ENCODE data around the gene MORC4.

MORC4 gene

GRCh38 chrX:106952538-106952937 is 47.5 kb downstream of the MORC4 start:
- no peak for DNase-seq (ENCODE audit: low read depth)

- DNase-seq (ENCODE audit: low read depth) = no peak
Observed at GRCh38 chrX:106952089-106952488, 47.9 kb downstream of the MORC4 start.

- DNase-seq (ENCODE audit: low read depth) = no peak
Observed at GRCh38 chrX:106951230-106951629, 48.8 kb downstream of the MORC4 start.

GRCh38 chrX:106950381-106950780 is 49.6 kb downstream of the MORC4 start:
- no peak for DNase-seq (ENCODE audit: low read depth)

GRCh38 chrX:106949366-106949765 is 50.6 kb downstream of the MORC4 start:
- no peak for DNase-seq (ENCODE audit: low read depth)

- no peak for DNase-seq (ENCODE audit: low read depth)
Observed at GRCh38 chrX:106948641-106949040, 51.4 kb downstream of the MORC4 start.

- no peak for DNase-seq (ENCODE audit: low read depth)
Observed at GRCh38 chrX:106946464-106946863, 53.5 kb downstream of the MORC4 start.

GRCh38 chrX:106940068-106940467 is 59.9 kb downstream of the MORC4 start:
- no peak for DNase-seq (ENCODE audit: low read depth)

- DNase-seq (ENCODE audit: low read depth) = no peak
Observed at GRCh38 chrX:106939566-106939965, 60.4 kb downstream of the MORC4 start.

- no peak for DNase-seq (ENCODE audit: low read depth)
Observed at GRCh38 chrX:106936246-106936645, 63.8 kb downstream of the MORC4 start.

GRCh38 chrX:106935175-106935574 is 64.8 kb downstream of the MORC4 start:
- DNase-seq (ENCODE audit: low read depth) = no peak

- no peak for DNase-seq (ENCODE audit: low read depth)
Observed at GRCh38 chrX:106933538-106933961, 66.5 kb downstream of the MORC4 start.

GRCh38 chrX:106932960-106933537 is 67.0 kb downstream of the MORC4 start:
- DNase-seq (ENCODE audit: low read depth) = no peak

GRCh38 chrX:106932492-106932923 is 67.5 kb downstream of the MORC4 start:
- DNase-seq (ENCODE audit: low read depth) = no peak

- DNase-seq (ENCODE audit: low read depth) = no peak
Observed at GRCh38 chrX:106931831-106932491, 68.1 kb downstream of the MORC4 start.

- DNase-seq (ENCODE audit: low read depth) = no peak
Observed at GRCh38 chrX:106928227-106928626, 71.8 kb downstream of the MORC4 start.

GRCh38 chrX:106927700-106928099 is 72.3 kb downstream of the MORC4 start:
- DNase-seq (ENCODE audit: low read depth) = no peak

GRCh38 chrX:106927023-106927422 is 73.0 kb downstream of the MORC4 start:
- DNase-seq (ENCODE audit: low read depth) = no peak

GRCh38 chrX:106921637-106922036 is 78.4 kb downstream of the MORC4 start:
- DNase-seq (ENCODE audit: low read depth) = no peak

GRCh38 chrX:106919932-106920452 is 80.0 kb downstream of the MORC4 start, which contains the start of gene CLDN2:
Gene CLDN2 (plus strand): TSS chrX:106920402. CDS start chrX:106928229, 7,827 bp downstream.
- no peak for DNase-seq (ENCODE audit: low read depth)

GRCh38 chrX:106917830-106918500 is 82.0 kb downstream of the MORC4 start:
- DNase-seq (ENCODE audit: low read depth) = no peak

GRCh38 chrX:106912864-106913263 is 87.1 kb downstream of the MORC4 start:
- DNase-seq (ENCODE audit: low read depth) = no peak

GRCh38 chrX:106906361-106906760 is 93.7 kb downstream of the MORC4 start:
- DNase-seq (ENCODE audit: low read depth) = no peak

All from stimulated activated CD8-positive, alpha-beta memory T cell treated with anti-CD3 and anti-CD28 coated beads, Interleukin-4, amount 100 ng/mL, for 24 hours (primary cell).